Left colon (tissue), 2 donors: ENCODE results near the gene PATL2. TPM values are rescaled to one million over a fixed set of nuclear protein-coding genes. Genes with fewer than 3 reads are reported as not detected.
A peak's percentile ranks its signal among the peaks of the same experiment; 100 is the strongest.
"Not testable (repeated sequence)": the region's sequence is repeated elsewhere in the genome, so short reads cannot be mapped to it uniquely, and the experiment has no call there.

Experiments used
- ATAC-seq: fragments of 200-7000 bp; cut with Tn5 transposase; one replicate; pipeline ENCODE4 v1.9.1; 2020; ENCODE audit warnings: mild to moderate bottlenecking, moderate library complexity
- DNase-seq, 2 donors: peaks; one replicate each; pipeline ENCODE4 v3.0.0-alpha.2; 2020
- intact Hi-C, 2 donors: fragments of 100-400 bp; cut with DNase I in 1 of 2; cut with micrococcal nuclease in 1 of 2; formaldehyde crosslinking; loops; one replicate each; pipeline versions ENCODE4 v1.11.2 to v1.14.0; 2022; cut with DNase I, micrococcal nuclease
- total RNA-seq, 2 donors: library from RNA; stranded (reverse); fragmentation: NEBNext Ultra II Directional; extraction: Animal tissue kit (Norgen Biotek cat#: 25700); gene quantifications; one replicate each; pipeline ENCODE4 v1.2.1, GENCODE V29; 2021
- donor health status: DM: no; HTN: no; CAD: no.
- donor health status: DM: yes; HTN: yes; CAD: no.

Gene PATL2
- total RNA-seq, 2 donors from 2014 or later = 4.3 to 4.5 TPM

- no peak for DNase-seq
- intact Hi-C loops = no loop called here
- ATAC-seq = peak; percentile 17
Observed at GRCh38 chr15:44705986-44706385, 5.1 kb downstream of the PATL2 start.

DNA sequence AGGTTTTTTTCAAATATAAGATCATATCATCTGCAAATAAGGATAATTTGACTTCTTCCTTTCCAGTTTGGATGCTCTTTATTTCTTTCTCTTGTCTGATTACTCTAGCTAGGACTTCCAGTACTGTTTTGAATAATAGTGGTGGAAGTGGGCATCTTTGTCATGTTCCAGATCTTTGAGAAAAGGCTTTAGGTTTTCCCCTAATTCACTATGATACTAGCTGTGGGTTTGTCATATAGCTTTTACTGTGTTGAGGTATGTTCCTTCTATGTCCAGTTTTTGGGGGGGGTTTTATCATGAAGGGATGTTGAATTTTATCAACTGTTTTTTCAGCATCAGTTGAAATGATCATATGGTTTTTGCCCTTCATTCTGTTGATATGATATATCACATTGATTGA is 10.4 kb downstream of the PATL2 start:
- ATAC-seq, DNase-seq, intact Hi-C loops: not testable (repeated sequence)

DNA sequence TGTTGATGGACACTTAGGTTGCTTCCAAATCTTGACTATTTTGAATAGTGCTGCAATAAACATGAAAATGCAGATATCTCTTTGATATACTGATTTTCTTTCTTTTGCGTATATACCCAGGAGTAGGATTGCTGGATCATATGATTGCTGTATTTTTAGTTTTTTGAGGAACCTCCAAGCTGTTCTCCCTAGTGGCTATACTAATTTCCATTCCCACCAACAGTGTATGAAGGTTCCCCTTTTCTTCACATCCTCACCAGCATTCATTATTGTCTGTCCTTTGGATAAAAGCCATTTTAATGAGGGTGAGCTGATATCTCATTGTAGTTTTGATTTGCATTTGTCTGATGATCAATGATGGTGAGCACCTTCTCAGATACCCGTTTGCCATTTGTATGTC is 12.5 kb downstream of the PATL2 start:
- DNase-seq = no peak
- intact Hi-C loops = no loop called here
- no peak for ATAC-seq

DNA sequence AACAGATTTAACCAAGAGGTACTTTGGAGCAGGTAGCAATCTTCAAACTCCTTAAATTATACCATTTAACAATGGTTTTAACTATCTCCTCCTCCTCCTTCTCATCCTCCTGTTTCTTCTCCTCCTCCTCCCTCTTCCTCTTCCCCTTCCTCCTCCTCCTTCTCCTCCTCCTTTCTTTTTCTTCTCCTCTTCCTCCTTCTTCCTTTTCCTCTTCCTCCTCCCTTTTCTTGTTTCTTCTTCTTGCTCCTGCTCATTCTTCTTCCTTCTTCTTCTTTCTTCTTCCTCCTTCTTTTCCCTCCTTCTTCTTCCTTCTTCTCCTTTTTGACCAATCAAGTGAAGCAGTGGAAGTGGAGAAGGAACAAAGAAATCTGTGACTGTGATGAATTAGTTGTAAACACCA is 14.1 kb downstream of the PATL2 start:
- ATAC-seq (no peak), DNase-seq (no peak)
- intact Hi-C loops = no loop called here

- intact Hi-C loops = no loop called here
- DNase-seq (no peak), ATAC-seq (no peak)
Observed at GRCh38 chr15:44695294-44695693, 15.8 kb downstream of the PATL2 start.

- no peak for ATAC-seq
- intact Hi-C loops = no loop called here
- DNase-seq = no peak
Observed at GRCh38 chr15:44694416-44694815, 16.7 kb downstream of the PATL2 start.

DNA sequence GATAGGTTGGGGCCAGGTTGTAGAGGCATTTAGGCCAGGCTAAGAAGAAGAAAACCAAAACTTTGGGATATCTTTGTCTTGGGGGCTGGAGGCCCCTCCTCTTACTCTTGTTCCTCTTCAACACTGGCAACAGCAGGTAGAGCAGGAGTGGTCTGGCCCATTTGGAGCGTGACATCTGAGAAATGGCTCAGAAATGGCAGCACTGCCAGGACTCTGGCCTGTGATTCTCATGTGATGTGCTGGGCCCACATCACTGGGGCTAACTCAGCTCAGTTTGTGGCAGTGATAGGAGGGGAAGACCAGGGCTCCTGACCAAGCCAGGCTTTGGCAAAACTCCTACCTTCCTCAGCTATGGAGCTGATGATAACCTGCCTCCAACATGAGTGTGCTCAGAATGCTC is 18.5 kb downstream of the PATL2 start:
- ATAC-seq (no peak), DNase-seq (no peak)
- intact Hi-C loops = no loop called here

DNA sequence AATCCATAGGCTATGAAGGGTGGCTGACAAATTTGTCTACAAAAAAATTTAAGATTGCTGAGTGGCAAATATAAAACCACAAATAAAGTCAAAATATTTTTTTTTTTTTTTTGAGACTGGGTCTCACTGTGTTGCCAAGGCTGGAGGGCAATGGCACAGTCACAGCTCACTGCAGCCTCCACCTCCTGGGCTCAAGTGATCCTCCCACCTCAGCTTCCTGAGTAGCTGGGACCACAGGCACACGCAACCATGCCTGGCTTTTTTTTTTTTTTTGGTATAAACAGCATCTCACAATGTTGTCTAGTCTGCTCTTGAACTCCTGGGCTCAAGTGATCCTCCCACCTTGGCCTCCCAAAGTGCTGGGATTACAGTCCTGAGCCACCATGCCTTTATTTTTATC is 20.9 kb downstream of the PATL2 start:
- DNase-seq, ATAC-seq, intact Hi-C loops: not testable (repeated sequence)

DNA sequence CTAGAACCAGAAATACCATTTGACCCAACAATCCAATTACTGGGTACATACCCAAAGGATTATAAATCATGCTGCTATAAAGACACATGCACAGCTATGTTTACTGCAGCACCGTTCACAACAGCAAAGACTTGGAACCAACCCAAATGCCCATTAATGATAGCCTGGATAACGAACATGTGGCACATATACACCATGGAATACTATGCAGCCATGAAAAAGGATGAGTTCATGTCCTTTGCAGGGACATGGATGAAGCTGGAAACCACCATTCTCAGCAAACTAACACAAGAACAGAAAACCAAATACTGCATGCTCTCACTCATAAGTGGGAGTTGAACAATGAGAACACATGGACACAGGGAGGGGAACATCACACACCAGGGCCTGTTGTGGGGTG is 21.8 kb downstream of the PATL2 start:
- ATAC-seq, intact Hi-C loops, DNase-seq: not testable (repeated sequence)

GRCh38 chr15:44682809-44683682 is 28.1 kb downstream of the PATL2 start:
- peak; percentile 90 for ATAC-seq
- intact Hi-C loops = not testable (repeated sequence)
- peak; percentile 91 to 96 for DNase-seq

DNA sequence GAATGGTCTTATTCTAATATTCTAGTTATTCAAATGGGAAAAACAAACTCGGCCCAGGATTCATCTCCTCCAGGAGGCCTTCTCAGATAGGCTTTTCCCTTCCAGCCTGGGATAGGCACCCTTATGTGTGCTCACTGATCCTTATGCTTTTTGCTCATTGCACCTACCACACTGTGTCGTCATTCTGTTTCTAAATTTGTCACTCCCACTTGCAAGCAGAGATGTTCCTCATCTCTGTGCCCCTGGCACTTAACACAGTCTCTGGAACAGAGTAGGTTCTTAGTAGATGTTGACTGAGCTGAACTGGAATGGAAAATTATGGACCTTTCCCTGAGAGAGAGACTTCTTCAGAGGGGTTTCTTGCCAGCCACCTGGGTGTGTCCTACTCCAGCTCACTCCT is 28.9 kb downstream of the PATL2 start:
- DNase-seq (no peak), ATAC-seq (no peak)
- intact Hi-C loops = no loop called here

GRCh38 chr15:44676676-44677075 is 34.4 kb downstream of the PATL2 start:
- intact Hi-C loops = no loop called here
- ATAC-seq (peak; percentile 64), DNase-seq (peak in 1 of 2 donors; percentile 24)

DNA sequence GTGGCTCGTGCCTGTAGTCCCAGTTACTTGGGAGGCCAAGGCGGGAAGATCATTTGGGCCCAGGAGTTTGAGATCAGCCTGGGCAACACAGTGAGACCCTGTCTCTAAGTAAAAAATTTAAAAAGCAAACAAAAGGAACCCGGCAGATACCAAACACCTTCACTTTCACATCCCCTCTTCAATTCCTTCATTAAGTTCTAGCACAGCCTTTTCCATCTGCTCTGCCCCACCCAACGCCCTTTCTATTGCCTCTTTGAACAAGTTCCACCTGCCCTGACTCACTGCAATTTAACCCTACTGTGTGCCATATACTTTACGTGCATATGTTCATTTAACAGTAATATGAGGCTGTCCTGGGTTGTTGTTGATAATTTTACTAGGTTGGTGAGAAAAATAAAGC is 35.2 kb downstream of the PATL2 start:
- intact Hi-C loops = no loop called here
- DNase-seq (no peak), ATAC-seq (peak; percentile 29)

DNA sequence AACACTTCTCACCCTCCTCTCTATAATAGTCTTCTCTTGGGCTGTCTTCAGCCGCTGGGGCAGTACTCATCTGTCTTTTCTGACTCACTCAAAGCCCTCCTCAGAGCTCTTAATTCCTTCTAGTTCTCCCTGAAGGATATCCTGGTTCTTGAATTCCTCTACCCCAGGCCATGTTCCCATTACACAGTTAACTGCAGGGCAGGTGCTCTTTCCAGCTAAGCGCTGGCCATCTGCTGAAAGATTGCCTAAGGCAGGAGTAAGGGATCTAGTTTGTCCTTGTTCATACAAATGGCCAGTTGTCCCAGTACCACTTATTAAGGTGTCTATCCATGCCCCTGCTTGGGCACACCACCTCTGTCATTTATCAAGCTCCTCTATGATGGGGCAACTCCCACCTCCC is 37.5 kb downstream of the PATL2 start:
- intact Hi-C loops = no loop called here

GRCh38 chr15:44670087-44670950 is 40.8 kb downstream of the PATL2 start:
- intact Hi-C loops = no loop called here
- ATAC-seq = no peak
- no peak for DNase-seq

More for the DNA sequence above, 37.5 kb downstream of the PATL2 start:
- ATAC-seq = no peak
- no peak for DNase-seq

DNA sequence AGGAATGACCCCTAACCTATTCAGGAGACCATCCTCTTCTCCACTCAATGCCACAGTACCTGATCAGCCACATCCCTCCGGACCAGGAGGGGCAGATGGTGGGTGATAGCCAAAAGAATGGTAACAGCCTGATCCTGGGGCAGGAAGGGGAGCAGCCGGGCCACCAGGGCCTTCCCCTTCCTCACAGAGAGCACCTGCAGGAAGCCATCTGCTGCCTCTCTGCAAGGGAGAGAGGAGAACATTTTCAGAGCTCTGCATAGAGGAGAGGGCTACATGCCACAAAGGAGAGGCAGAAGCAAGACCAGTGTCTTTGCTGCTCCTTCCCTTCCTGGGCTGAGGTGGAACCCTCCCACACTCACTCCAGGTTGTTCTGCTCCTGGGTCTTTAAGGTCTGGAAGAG is 42.2 kb downstream of the PATL2 start:
- ATAC-seq = no peak
- DNase-seq = no peak
- intact Hi-C loops = no loop called here

DNA sequence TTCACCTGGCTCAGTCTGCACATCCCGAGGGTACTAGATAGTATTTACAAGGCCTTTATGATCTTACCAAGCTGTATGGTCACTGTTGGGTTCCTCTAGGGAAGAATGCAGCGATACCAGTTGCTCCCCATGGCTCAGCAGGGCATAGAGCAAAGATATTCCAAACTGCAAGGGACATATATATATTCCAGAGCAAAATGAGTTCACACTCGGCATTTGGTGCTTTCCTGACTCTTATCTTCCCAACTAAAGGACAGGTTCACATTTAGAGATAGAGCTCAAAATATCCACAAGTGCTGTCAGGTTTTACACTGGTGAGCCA is 44.1 kb downstream of the PATL2 start:
- ATAC-seq = no peak
- intact Hi-C loops = no loop called here

DNA sequence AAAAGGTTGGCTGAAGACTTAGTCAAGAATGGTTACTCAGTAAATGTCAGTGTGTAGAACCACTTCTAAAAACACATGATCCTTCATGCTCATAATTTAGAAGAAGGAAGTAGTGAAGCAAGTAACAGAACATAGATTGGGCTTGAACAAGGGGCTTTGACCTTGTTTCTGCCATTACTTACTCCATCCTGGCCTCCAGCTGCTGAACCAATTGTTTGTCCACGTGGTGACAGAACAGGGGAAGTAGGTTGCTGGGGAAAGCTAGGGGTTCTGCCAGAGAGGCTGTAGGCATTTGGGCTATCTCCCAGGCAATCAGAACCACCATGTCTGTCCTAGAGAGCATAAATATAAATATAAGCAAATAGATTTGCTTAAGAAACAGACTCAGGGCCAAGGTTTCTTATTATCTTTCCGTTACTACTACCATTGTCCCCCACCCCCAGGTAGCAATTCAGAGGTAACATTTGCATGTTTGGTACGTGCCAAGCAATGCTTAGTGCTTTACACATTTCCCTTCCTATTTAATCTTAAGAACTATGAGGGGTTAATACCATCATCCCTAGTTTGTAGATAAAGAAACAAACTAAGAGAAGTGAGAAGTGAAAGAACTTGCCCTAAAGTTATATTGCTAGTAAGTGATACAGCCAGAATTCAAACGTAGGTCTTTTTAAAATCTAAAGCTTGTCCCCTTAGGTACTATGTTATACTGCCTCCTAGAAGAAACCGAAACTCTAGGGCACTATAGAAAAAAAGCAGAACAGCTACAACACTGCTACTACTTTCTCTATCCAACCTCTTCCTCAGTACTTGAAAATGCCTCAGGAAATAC is 44.7 kb downstream of the PATL2 start:
- DNase-seq (no peak), ATAC-seq (no peak)
- intact Hi-C loops = no loop called here

More for the DNA sequence above, 44.1 kb downstream of the PATL2 start:
- DNase-seq = no peak
